GM18511 (cell line): ENCODE data around the gene CBX5.
"Not testable (repeated sequence)": the region's sequence is repeated elsewhere in the genome, so short reads cannot be mapped to it uniquely, and the experiment has no call there.

ENCODE experiments used
- ATAC-seq: cut with Tn5 transposase; IDR thresholded peaks from one replicate; pipeline ENCODE4 v1.9.1; 2021; ENCODE audit warnings: mild to moderate bottlenecking, moderate library complexity; ENCODE audit not compliant: unreplicated experiment

CBX5 gene

DNA sequence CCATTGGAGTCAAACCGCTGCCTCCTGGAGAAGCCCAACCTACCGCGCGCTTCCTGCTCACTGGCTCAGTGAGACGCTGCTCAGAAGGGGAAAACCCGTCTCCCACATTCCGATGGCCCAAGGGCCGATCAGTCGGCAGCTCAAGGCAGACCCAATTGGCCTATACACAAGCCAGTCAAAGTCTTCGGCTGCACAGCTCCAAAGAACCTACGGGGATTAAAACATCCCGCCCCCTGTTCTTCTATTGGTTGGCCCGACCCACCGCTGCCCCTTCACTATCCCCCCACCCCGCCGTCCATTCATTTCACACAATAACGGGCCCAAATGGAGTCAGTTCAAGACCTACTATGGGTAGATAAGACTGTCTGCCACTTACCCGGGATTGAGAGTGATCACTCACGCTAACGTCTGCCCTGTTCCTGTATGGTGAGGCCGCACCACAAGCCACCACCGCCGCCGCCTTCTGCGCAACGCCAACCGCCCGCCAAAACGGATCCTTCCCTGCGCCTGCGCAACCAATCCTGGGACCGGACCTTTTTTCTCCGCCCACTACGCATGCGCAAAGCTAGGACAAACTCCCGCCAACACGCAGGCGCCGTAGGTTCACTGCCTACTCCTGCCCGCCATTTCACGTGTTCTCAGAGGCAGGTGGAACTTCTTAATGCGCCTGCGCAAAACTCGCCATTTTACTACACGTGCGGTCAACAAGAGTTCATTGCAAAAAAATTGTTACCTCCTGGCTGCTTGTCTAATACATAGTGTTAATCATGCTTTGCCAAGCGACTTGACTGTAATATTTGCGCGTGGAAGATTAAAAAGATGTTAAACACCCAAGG lies at the start of gene CBX5:
Gene CBX5, minus strand, starts transcription at position 491 of the 836 bp plus-strand sequence. CDS start 22,472 bp downstream, outside the sequence.
- ATAC-seq, result peak; percentile 74

GRCh38 chr12:54328595-54329337 lies 48.8 kb upstream of the CBX5 start:
- no peak for ATAC-seq

DNA sequence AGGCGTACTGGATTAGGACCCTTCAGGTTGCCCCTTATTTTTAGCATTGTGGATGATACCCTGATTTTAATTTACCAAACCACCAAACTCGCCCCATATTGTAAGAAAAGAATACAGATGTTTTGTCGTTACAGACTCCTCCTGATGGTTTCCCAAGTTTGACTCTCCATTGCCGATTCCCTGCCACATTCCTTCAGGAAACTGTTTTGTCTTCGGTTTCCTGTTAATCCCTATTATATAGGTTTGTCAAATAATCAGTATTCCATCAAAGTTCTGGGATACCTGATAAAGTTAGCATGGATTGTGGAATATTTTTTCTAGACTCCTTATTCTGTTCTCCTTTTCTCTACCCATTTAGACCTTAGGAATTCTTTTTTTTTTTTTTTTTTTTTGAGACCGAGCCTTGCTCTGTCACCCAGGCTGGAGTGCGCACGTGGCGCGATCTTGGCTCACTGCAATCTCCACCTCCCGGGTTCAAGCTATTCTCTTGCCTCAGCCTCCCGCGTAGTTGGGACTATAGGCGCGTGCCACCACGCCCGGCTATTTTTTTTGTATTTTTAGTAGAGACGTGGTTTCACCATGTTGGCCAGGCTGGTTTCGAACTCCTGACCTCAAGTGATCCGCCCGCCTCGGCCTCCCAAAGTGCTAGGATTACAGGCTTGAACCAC lies 45.7 kb upstream of the CBX5 start:
- not testable (repeated sequence) for ATAC-seq

DNA sequence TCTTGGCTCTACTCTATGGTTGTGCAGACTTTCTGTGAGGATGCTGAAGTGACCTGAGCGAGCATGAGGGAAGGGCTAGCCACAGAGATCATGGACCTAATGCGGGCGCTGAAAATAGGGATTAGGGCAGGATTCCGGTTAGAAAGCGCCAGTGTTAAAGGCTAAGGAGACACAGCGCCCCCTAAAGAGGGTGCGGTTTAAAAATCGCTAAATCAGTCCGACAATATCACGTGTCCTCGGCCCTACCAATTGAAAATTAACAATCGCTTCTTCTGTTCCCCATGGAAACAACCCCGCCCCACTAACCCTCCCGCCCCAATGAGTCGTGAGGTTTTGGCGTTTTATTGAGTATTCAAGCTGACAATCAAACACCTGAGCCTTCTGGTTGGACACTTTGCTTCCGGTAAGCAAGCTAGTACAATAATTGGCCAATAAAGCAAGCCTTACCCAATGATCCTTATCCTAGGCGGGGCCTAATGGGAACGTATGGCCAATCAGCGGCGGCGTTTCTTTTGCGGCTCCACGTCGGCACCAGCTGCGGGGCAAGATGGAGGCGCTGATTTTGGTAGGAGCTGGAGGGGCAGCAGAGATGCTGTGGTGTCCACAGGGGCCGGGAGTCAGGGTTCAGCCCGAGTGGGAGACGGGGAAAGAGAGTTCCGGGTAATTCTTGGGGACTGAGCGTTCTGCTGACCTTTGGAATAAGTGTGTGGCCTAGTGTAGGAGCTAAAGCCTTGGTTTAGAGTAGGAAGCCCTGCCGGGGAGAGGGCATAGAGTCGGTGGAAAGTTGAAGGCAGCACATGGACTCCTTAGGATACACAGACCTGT lies 44.9 kb upstream of the CBX5 start, which contains the start of gene COPZ1:
Gene COPZ1, plus strand, starts transcription at position 515 of the 825 bp plus-strand sequence. Its CDS starts 33 bp downstream, at position 548.
- peak; percentile 99 for ATAC-seq

DNA sequence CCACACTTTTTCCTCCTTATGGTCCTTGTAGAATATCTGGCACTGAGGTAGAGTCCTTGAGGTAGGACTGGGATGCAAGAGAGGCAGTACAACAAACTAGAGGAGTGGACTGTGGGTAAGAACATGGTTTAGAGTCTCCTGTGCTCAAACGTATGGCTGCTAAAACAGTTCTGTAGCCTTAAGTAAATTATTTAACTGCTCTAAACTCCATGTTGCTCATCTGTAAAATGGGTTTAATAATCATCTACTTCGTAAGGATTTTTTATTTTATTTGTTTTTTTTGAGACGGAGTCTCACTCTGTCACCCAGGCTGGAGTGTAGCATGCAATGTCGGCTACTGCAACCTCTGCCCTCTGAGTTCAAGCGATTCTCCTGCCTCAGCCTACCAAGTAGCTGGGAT lies 41.4 kb upstream of the CBX5 start:
- no peak for ATAC-seq

GRCh38 chr12:54312309-54312708 lies 32.4 kb upstream of the CBX5 start:
- ATAC-seq, result not testable (repeated sequence)

DNA sequence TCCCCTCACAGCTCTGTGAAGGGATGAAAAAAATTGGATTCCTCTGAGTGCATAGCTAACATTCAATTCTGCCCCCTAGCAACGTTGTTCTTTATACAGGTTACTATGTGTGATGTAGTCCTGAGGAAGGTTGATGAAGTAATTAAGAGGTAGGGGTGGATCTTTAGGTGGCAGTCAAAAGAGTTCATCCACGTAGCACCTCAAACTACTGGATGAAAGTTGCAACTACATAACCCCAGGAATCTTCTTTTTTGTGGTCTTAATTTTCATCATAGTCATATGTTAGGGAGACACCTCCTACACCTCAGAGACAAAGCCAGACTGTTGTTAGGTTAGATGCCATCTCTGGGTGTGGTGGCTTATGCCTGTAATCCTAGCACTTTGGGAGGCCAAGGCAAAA lies 31.1 kb upstream of the CBX5 start:
- no peak for ATAC-seq

- ATAC-seq, result no peak
Observed at GRCh38 chr12:54306925-54307741, 27.2 kb upstream of the CBX5 start.

GRCh38 chr12:54304187-54304810 lies 24.4 kb upstream of the CBX5 start:
- no peak for ATAC-seq

DNA sequence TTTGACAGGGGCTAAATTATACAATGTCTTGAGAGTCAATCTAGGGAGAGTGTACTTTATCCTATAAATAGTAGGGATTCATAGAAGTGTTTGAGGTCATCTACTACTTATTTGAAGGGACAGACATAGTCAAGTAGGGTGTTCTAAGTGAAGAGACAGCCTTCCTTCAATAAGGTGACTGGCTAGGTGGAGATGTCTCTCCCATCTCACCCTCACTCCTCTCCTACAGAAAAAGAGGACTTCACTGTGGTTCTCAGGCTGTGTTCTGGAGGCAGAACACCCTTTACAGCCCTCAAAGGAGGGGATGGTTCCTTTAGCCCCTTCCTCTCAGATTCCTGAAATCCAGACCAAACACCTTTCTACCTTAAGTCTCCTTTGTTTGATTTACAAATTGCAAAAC lies 23.7 kb upstream of the CBX5 start:
- no peak for ATAC-seq

- ATAC-seq, result no peak
Observed at GRCh38 chr12:54301428-54302048, 21.6 kb upstream of the CBX5 start.

GRCh38 chr12:54300732-54301427 lies 21.0 kb upstream of the CBX5 start, which contains the start of gene NFE2:
TSS of gene NFE2 (minus strand) at chr12:54301015. CDS start at chr12:54295248, 5,767 bp downstream.
- ATAC-seq, result no peak

DNA sequence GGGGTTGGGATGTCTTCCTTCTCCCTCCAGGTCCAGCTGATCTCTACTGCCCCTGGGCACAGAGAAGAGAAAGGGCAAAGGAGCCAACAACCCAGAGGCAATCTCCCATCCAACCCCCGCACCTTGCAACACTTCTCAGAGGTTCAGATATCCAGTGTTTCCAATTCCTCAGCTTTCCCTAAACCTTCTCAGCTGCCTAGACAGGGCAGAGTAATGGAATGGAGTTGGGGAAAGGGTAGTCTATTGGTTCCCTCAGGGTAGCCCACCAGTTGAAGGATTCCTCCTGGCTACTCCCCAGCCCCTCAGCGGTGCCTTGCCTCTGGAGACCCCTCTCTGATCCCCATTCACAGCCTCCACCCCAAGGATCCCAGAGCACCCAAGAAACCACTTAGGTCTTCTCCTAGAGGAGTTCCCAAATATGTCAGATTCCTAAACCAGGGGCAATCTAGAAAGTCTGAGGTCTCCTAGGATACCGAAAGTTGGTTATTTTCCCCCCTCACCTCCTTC lies 20.4 kb upstream of the CBX5 start:
- ATAC-seq, result no peak

- ATAC-seq, result no peak
Observed at GRCh38 chr12:54299515-54300224, 19.7 kb upstream of the CBX5 start.

DNA sequence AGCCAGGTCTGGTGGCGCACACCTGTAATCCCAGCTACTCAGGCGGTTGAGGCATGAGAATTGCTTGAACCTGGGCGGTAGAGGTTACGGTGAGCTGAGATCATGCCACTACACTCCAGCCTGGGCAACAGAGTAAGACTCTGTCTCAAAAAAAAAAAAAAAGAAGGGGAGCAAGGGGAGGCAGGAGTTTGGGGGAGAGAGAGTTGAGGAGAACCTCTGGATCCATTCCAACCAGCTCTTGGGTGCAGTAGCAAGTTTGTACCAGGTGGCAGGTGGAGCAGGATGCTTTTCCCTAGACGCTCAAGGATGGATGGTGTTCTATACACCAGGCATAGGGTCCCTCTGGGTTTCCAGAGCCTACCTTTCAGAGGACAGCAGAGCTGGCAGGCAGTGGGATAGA lies 19.0 kb upstream of the CBX5 start:
- ATAC-seq, result no peak

- ATAC-seq, result no peak
Observed at GRCh38 chr12:54296393-54297099, 16.6 kb upstream of the CBX5 start.
